Upper lobe of left lung (tissue), 6 donors: ENCODE data around the gene C4orf50. TPM values are rescaled to one million over a fixed set of nuclear protein-coding genes. Genes with fewer than 3 reads are reported as not detected.
"Not testable (repeated sequence)": the region's sequence is repeated elsewhere in the genome, so short reads cannot be mapped to it uniquely, and the experiment has no call there.

Experiments used
- ATAC-seq, 2 donors: fragments of 200-7000 bp; cut with Tn5 transposase; one replicate each; pipeline ENCODE4 v1.9.1; 2022; ENCODE audit warnings: mild to moderate bottlenecking in 2 of 2, moderate library complexity in 2 of 2; ENCODE audit not compliant: low FRiP score in 2 of 2
- DNase-seq, 2 donors: peaks; one replicate each; pipeline ENCODE4 v3.0.0-alpha.2; 2019 to 2020
- H3K27ac ChIP-seq, 4 donors: fragments of 200-600 bp; sonication (generic); one replicate each; pipeline ENCODE4 v1.5.1; 2016 to 2019
- H3K27me3 ChIP-seq, 4 donors: fragments of 200-600 bp; sonication (generic); one replicate each; pipeline ENCODE4 v1.5.1; 2017 to 2019
- H3K36me3 ChIP-seq, 4 donors: fragments of 200-600 bp; sonication (generic); one replicate each; pipeline ENCODE4 v1.5.1; 2016 to 2019
- H3K4me1 ChIP-seq, 4 donors: fragments of 200-600 bp; sonication (generic); one replicate each; pipeline ENCODE4 v1.5.1; 2018 to 2019
- H3K4me3 ChIP-seq, 4 donors: fragments of 200-600 bp; sonication (generic); one replicate each; pipeline ENCODE4 v1.5.1; 2017 to 2019; ENCODE audit warnings: mild to moderate bottlenecking in 2 of 4, moderate library complexity in 1 of 4
- H3K9me3 ChIP-seq, 4 donors: fragments of 200-600 bp; sonication (generic); one replicate each; pipeline ENCODE4 v1.5.1; 2018 to 2019
- EP300 ChIP-seq, 4 donors: sonication (generic); formaldehyde crosslinking; IDR thresholded peaks; one replicate each; pipeline ENCODE4 v1.5.1; 2017; ENCODE audit warnings: antibody characterized with exemption in 4 of 4, control low read depth in 2 of 4
- POLR2A ChIP-seq, 4 donors: fragments of 450-650 bp; IDR thresholded peaks; one replicate each; pipeline ENCODE4 v1.5.1; 2016 to 2017; ENCODE audit warnings: antibody characterized with exemption in 4 of 4, mild to moderate bottlenecking in 2 of 4
- POLR2AphosphoS5 ChIP-seq, 2 donors: sonication (generic); formaldehyde crosslinking; IDR thresholded peaks; one replicate each; pipeline ENCODE4 v1.5.1; 2017; ENCODE audit warnings: antibody characterized with exemption in 2 of 2
- WGBS, 2 donors: methylation state at CpG; one replicate each; pipeline ENCODE4 v1.1.5; 2017 to 2018; 5-methylcytosine and 5-hydroxymethylcytosine counted together
- total RNA-seq, 6 donors: library from RNA; depleted of rRNA in 4 of 6; stranded (reverse); fragments of >200 nt in 4 of 6; gene quantifications; one replicate each; pipeline versions ENCODE4 v1.1.0 to v1.2.1, GENCODE V29; 2016 to 2021
- TF ChIP-seq, protein P1 (sequence below), 6 experiments: fragments of 450-650 bp in 4 of 6; fragments of 200-600 bp in 2 of 6; sonication (generic) in 2 of 6; IDR thresholded peaks; one replicate each; pipeline ENCODE4 v1.5.1; 2016 to 2019; ENCODE audit warnings: antibody characterized with exemption in 6 of 6
- donor health status: DM: no; HTN: no; CAD: no; lungs with moderate emphysema.
- donor health status: DM: no; HTN: yes; CAD: no; lungs with severe emphysema.

C4orf50 gene
- total RNA-seq, 6 donors from 2014 or later: 0.03 to 1.3 (median 0.65) TPM

DNA sequence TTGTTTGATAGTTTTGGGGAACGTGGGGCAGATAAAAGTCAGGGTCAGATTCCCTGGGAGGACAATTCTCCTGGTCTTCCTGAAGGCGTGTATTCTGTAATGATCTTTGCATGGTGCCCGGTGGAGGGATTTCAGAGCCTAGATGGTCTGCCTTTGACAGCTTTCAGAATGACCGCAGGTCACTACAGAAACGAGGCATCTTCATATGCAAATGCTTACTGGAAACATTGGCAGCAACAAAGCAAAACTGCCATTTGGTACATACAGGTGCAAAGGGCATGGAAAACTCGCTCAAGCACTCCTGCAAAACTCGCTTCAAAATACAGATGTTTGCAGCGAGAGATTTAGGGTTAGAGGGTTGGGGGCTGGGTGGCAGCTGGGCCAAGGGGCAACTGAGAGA lies 8.8 kb downstream of the C4orf50 start:
- Histone ChIP-seq H3K27me3 (peaks cover 0 to 6% (median 0%) of the 10 kb centered on the region in 4 donors), H3K27ac (no peak overlapping the region), H3K9me3 (no peaks in the 10 kb centered on the region), H3K4me3 (no peak overlapping the region), H3K4me1 (peaks cover 0 to 8% (median 3%) of the 10 kb centered on the region in 4 donors), H3K36me3 (no peaks in the 10 kb centered on the region)
- ATAC-seq (no peak), DNase-seq (no peak)
- 39 to 55% methylated on average over 8 of the region's 8 CpGs for WGBS, 2 donors
- TF ChIP-seq EP300 (IDR thresholded peaks at IDR 0.05) (no peak), POLR2AphosphoS5 (IDR thresholded peaks at IDR 0.05) (no peak), POLR2A (IDR thresholded peaks at IDR 0.05) (no peak)
- TF ChIP-seq, protein P1, sequence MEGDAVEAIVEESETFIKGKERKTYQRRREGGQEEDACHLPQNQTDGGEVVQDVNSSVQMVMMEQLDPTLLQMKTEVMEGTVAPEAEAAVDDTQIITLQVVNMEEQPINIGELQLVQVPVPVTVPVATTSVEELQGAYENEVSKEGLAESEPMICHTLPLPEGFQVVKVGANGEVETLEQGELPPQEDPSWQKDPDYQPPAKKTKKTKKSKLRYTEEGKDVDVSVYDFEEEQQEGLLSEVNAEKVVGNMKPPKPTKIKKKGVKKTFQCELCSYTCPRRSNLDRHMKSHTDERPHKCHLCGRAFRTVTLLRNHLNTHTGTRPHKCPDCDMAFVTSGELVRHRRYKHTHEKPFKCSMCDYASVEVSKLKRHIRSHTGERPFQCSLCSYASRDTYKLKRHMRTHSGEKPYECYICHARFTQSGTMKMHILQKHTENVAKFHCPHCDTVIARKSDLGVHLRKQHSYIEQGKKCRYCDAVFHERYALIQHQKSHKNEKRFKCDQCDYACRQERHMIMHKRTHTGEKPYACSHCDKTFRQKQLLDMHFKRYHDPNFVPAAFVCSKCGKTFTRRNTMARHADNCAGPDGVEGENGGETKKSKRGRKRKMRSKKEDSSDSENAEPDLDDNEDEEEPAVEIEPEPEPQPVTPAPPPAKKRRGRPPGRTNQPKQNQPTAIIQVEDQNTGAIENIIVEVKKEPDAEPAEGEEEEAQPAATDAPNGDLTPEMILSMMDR (IDR thresholded peaks at IDR 0.05): no peak

DNA sequence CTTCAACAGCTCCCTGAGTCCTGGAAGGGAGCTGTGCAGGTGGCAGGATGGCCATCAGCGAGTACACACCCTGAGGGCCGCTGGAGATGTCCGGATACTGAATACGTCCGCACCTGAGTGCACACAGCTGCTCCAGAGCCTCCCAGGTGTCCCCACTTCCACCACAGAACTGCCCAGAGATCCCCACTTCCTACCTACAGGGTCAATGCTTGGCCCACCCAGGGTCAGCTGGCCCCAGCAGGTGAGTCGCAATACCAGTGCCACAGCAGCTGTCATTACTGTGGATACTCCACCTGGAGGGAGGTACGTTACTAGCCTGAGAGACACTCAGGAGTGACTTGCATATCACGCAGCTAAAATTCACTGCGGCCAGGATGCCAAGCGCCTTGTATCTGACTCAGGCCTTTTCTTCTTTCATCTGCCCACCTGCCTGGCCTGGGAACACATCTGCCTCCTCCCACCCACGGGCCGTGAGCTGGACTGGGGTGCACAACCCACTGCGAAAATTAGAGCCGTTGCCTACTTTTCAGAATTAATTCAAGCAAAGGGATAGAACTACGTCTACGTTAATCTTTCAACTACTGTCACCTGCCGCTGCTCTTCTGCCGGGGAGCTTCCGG lies 9.4 kb downstream of the C4orf50 start:
- Histone ChIP-seq H3K4me1 (peaks cover 0 to 8% (median 3%) of the 10 kb centered on the region in 4 donors), H3K4me3 (no peak overlapping the region), H3K27me3 (peaks cover 0 to 6% (median 0%) of the 10 kb centered on the region in 4 donors), H3K9me3 (no peaks in the 10 kb centered on the region), H3K36me3 (no peaks in the 10 kb centered on the region), H3K27ac (no peak overlapping the region)
- WGBS, 2 donors: 67 to 73% methylated on average over 19 of the region's 19 CpGs
- no peak for TF ChIP-seq POLR2A (IDR thresholded peaks at IDR 0.05)
- TF ChIP-seq, protein P1 (IDR thresholded peaks at IDR 0.05): no peak
- no peak for TF ChIP-seq POLR2AphosphoS5 (IDR thresholded peaks at IDR 0.05)
- no peak for TF ChIP-seq EP300 (IDR thresholded peaks at IDR 0.05)
- ATAC-seq (no peak), DNase-seq (no peak)

DNA sequence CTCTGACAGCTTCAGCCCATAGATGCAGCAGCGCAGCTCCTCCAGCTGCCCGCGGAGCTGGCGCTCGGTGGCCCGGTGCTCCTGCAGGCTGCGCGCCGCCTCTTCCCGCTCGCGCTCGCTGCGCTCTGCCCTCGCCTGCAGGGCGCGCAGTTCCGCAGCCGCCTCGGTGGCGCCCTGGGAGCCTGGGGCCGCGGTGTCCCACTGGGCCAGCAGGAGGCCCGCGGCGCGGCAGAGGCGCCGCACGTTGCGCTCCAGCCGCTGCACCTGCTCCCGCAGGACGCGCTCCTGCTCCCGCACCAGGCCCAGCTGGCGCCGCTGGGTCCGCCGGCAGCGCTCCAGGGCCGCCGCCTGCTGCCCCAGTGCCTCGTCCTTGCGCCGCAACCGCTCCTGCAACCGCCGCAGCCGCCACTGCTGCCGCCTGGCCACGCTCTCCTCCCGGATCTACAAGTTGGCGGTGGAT lies 10.1 kb downstream of the C4orf50 start:
- no peaks in the 10 kb centered on the region for H3K9me3 ChIP-seq
- no peaks in the 10 kb centered on the region for H3K36me3 ChIP-seq
- H3K27me3 ChIP-seq: peaks cover 0 to 6% (median 0%) of the 10 kb centered on the region in 4 donors
- H3K27ac ChIP-seq: no peak overlapping the region
- TF ChIP-seq, protein P1 (IDR thresholded peaks at IDR 0.05): no peak
- no peak for TF ChIP-seq POLR2A (IDR thresholded peaks at IDR 0.05)
- no peak for TF ChIP-seq EP300 (IDR thresholded peaks at IDR 0.05)
- TF ChIP-seq POLR2AphosphoS5 (IDR thresholded peaks at IDR 0.05): no peak
- H3K4me1 ChIP-seq: peaks cover 0 to 8% (median 3%) of the 10 kb centered on the region in 4 donors
- DNase-seq: peak in 1 of 2 donors; percentile 73
- WGBS, 2 donors: 18% methylated on average over 23 of the region's 54 CpGs; no CpG with 5 or more reads in 1 of the 2 donors
- no peak overlapping the region for H3K4me3 ChIP-seq
- ATAC-seq: no peak

DNA sequence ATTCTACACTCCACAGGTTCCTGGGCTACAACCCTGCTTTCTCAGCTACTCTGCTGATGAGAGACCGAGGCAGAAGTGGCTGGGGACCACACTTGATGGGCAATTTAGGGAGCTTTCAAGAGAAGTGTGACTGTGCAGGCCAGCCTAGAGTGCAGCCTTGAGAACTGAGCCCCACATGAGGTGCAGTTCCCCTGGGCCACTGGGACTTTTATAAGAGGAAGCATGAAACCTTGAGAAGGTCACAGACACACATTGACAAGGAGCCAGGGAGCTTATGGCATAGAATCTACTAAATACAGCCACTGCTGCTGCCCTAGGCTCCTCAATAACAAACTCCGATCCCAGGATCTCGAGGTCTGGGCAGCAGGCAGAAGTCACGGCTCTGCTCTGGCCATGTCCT lies 13.1 kb downstream of the C4orf50 start:
- H3K36me3 ChIP-seq: no peaks in the 10 kb centered on the region
- no peaks in the 10 kb centered on the region for H3K9me3 ChIP-seq
- ATAC-seq (no peak), DNase-seq (no peak)
- peaks cover 0 to 4% (median 0%) of the 10 kb centered on the region in 4 donors for H3K4me1 ChIP-seq
- H3K4me3 ChIP-seq: no peak overlapping the region
- TF ChIP-seq POLR2AphosphoS5 (IDR thresholded peaks at IDR 0.05) (no peak), EP300 (IDR thresholded peaks at IDR 0.05) (no peak), POLR2A (IDR thresholded peaks at IDR 0.05) (no peak)
- TF ChIP-seq, protein P1 (IDR thresholded peaks at IDR 0.05): no peak
- WGBS, 2 donors: 63 to 100% methylated on average over 1 to 4 of the region's 4 CpGs
- H3K27ac ChIP-seq: no peak overlapping the region
- H3K27me3 ChIP-seq: peaks cover 0 to 6% (median 0%) of the 10 kb centered on the region in 4 donors

DNA sequence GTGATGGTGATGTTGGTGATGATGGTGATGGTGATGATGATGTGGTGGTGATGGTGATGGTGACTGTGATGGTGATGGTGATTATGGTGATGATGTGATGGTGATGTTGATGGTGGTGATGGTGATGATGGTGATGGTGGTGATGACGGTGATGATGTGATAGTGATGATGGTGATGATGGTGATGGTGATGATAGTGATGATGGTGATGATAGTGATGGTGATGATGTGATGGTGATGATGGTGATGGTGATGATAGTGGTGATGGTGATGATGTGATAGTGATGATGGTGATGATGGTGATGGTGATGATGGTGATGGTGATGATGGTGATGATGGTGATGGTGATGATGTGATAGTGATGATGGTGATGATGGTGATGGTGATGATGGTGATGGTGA lies 14.7 kb downstream of the C4orf50 start:
- H3K36me3 ChIP-seq, H3K27me3 ChIP-seq, H3K4me1 ChIP-seq, ATAC-seq, H3K27ac ChIP-seq, DNase-seq, H3K4me3 ChIP-seq, H3K9me3 ChIP-seq: not testable (repeated sequence)
- 52 to 94% methylated on average over 1 of the region's 1 CpG for WGBS, 2 donors
